Glutamatergic neuron (in vitro differentiated cells): ENCODE data around the gene ALOX5AP. TPM values are rescaled to one million over a fixed set of nuclear protein-coding genes. Genes with fewer than 3 reads are reported as not detected.

Experiments
- DNase-seq: peaks from one replicate; pipeline ENCODE4 v3.0.0; 2022
- H3K27ac Mint-ChIP-seq: one replicate; pipeline ENCODE4 v1.8.0; 2020; ENCODE audit warnings: mild to moderate bottlenecking, mixed read lengths, inconsistent platforms; ENCODE audit not compliant: unreplicated experiment
- H3K27me3 Mint-ChIP-seq: one replicate; pipeline ENCODE4 v1.8.0; 2020; ENCODE audit warnings: mild to moderate bottlenecking, moderate library complexity, mixed read lengths, inconsistent platforms; ENCODE audit not compliant: unreplicated experiment
- H3K36me3 Mint-ChIP-seq: one replicate; pipeline ENCODE4 v1.8.0; 2020; ENCODE audit warnings: mild to moderate bottlenecking, mixed read lengths, inconsistent platforms; ENCODE audit not compliant: unreplicated experiment
- H3K4me1 Mint-ChIP-seq: one replicate; pipeline ENCODE4 v1.8.0; 2020; ENCODE audit warnings: mild to moderate bottlenecking, low read depth, mixed read lengths, inconsistent platforms; ENCODE audit not compliant: unreplicated experiment
- H3K4me3 Mint-ChIP-seq: one replicate; pipeline ENCODE4 v1.8.0; 2020; ENCODE audit warnings: mild to moderate bottlenecking, mixed read lengths, inconsistent platforms; ENCODE audit not compliant: unreplicated experiment
- H3K9me3 Mint-ChIP-seq: one replicate; pipeline ENCODE4 v1.8.0; 2020; ENCODE audit warnings: mild to moderate bottlenecking, moderate library complexity, mixed read lengths, inconsistent platforms; ENCODE audit not compliant: unreplicated experiment
- CTCF ChIP-seq: fragments of 200-600 bp; sonication (generic); IDR thresholded peaks from one replicate; pipeline ENCODE4 v1.5.0; 2021; ENCODE audit not compliant: partially characterized antibody, unreplicated experiment
- total RNA-seq: library from RNA; stranded (reverse); fragmentation: NEBNext Ultra II Directional; extraction: Animal tissue kit (Norgen Biotek cat#: 25700); gene quantifications from one replicate; pipeline ENCODE4 v1.2.1, GENCODE V29; 2021; ENCODE audit not compliant: unreplicated experiment

The ALOX5AP gene
- total RNA-seq, 1 donor from 2014 or later: 0.81 TPM

- Mint-ChIP-seq H3K27ac (no peak overlapping the region), H3K4me3 (no peak overlapping the region), H3K4me1 (peaks cover 55% of the 10 kb centered on the region), H3K9me3 (peaks cover 9% of the 10 kb centered on the region), H3K36me3 (no peaks in the 10 kb centered on the region), H3K27me3 (peaks cover 11% of the 10 kb centered on the region)
- DNase-seq: no peak
- no peak for TF ChIP-seq CTCF
These were observed 481 bp downstream of the ALOX5AP start for GRCh38 chr13:30735872-30736175.

- H3K36me3 Mint-ChIP-seq: no peaks in the 10 kb centered on the region
- peaks cover 9% of the 10 kb centered on the region for H3K9me3 Mint-ChIP-seq
- H3K27ac Mint-ChIP-seq: no peak overlapping the region
These were observed 1.3 kb downstream of the ALOX5AP start for GRCh38 chr13:30736461-30737320.

GRCh38 chr13:30737511-30738337 is 2.4 kb downstream of the ALOX5AP start:
- no peak for DNase-seq
- Mint-ChIP-seq H3K36me3 (no peaks in the 10 kb centered on the region), H3K27me3 (peaks cover 11% of the 10 kb centered on the region), H3K9me3 (peaks cover 6% of the 10 kb centered on the region), H3K4me3 (no peak overlapping the region), H3K27ac (peak overlapping the region; percentile 72), H3K4me1 (peaks cover 51% of the 10 kb centered on the region)
- no peak for TF ChIP-seq CTCF

More at GRCh38 chr13:30736461-30737320, 1.3 kb downstream of the ALOX5AP start:
- Mint-ChIP-seq H3K27me3 (peaks cover 11% of the 10 kb centered on the region), H3K4me3 (no peak overlapping the region), H3K4me1 (peaks cover 51% of the 10 kb centered on the region)
- no peak for TF ChIP-seq CTCF
- DNase-seq: no peak

GRCh38 chr13:30738526-30739236 is 3.3 kb downstream of the ALOX5AP start:
- peak; percentile 39 for DNase-seq
- H3K27ac Mint-ChIP-seq: peak overlapping the region; percentile 72
- H3K4me1 Mint-ChIP-seq: peaks cover 51% of the 10 kb centered on the region
- no peaks in the 10 kb centered on the region for H3K36me3 Mint-ChIP-seq
- TF ChIP-seq CTCF: no peak
- H3K27me3 Mint-ChIP-seq: peaks cover 8% of the 10 kb centered on the region
- H3K9me3 Mint-ChIP-seq: peaks cover 3% of the 10 kb centered on the region
- H3K4me3 Mint-ChIP-seq: peak overlapping the region; percentile 41
